ENCODE measurements around the gene EDC4. TPM values are rescaled to one million over a fixed set of nuclear protein-coding genes. Genes with fewer than 3 reads are reported as not detected.

Gene EDC4
- total RNA-seq, 1 experiment from 2014 or later: 100 TPM

GRCh38 chr16:67910158-67910557 lies 37.3 kb downstream of the EDC4 start (continued):
- TF ChIP-seq POLR2A (IDR thresholded peaks at IDR 0.05; ENCODE audit: borderline replicate concordance, extremely low read depth, insufficient read depth, insufficient read length) (no peak), YY1 (IDR thresholded peaks at IDR 0.05; ENCODE audit: extremely low read depth, insufficient replicate concordance, low read depth, low read length) (no peak), ELF1 (IDR thresholded peaks at IDR 0.05; ENCODE audit: borderline replicate concordance, low read depth) (no peak), SIN3A (IDR thresholded peaks at IDR 0.05; ENCODE audit: low read depth) (no peak), EZH2phosphoT487 (IDR thresholded peaks at IDR 0.05; ENCODE audit: borderline replicate concordance) (no peak), CEBPB (IDR thresholded peaks at IDR 0.05; ENCODE audit: low read depth) (no peak), JUND (IDR thresholded peaks at IDR 0.05) (no peak), SRF (IDR thresholded peaks at IDR 0.05; ENCODE audit: low read depth) (no peak), ZFX (IDR thresholded peaks at IDR 0.05) (no peak), FOSL1 (IDR thresholded peaks at IDR 0.05; ENCODE audit: low read depth) (no peak)

GRCh38 chr16:67914758-67915495 lies 42.1 kb downstream of the EDC4 start:
- ATAC-seq (no peak), DNase-seq (ENCODE audit: low read depth, low spot score) (no peak)
- no peaks in the 10 kb centered on the region for H3K9me3 ChIP-seq (ENCODE audit: control insufficient read depth in 1 of 2, insufficient read depth in 1 of 2, low read depth in 1 of 2, low read length in 2 of 2)
- H3K4me3 ChIP-seq (replicated peaks in 1 of 2; ENCODE audit: low read depth in 1 of 2, low read length in 2 of 2): no peak overlapping the region
- peaks cover 12 to 16% of the 10 kb centered on the region in 2 experiments for H3K4me1 ChIP-seq (ENCODE audit: control insufficient read depth in 1 of 2, insufficient read depth in 2 of 2, low read length in 2 of 2)
- no peaks in the 10 kb centered on the region; a peak in 1 of 4 replicates for H3K36me3 ChIP-seq (ENCODE audit: control insufficient read depth in 1 of 2, insufficient read depth in 2 of 2, low read length in 2 of 2)
- no peak overlapping the region for H2AFZ ChIP-seq (ENCODE audit: low read depth, low read length, poor library complexity, severe bottlenecking)
- POLR2A ChIA-PET: no interaction called here
- no peak overlapping the region for H3K27ac ChIP-seq (ENCODE audit: low read depth, low read length)
- no peaks in the 10 kb centered on the region for H3K27me3 ChIP-seq (ENCODE audit: insufficient read depth, low read length)
- no peak overlapping the region for H3K9ac ChIP-seq (ENCODE audit: low read length)
- CTCF ChIA-PET: no interaction called here
- no peak overlapping the region for H3K4me2 ChIP-seq (ENCODE audit: low read length)
- no TSS peak for BruUV-seq (replicated peaks)
- H4K20me1 ChIP-seq (ENCODE audit: insufficient read depth): no peaks in the 10 kb centered on the region
- no peaks in the 10 kb centered on the region for H3K79me2 ChIP-seq (ENCODE audit: insufficient read depth, low read length)
- intact Hi-C loops (cut with micrococcal nuclease): no loop called here
- RAD21 ChIA-PET (ENCODE audit: low non-redundant PET in 1 of 2, low total read pairs in 2 of 2, uncharacterized antibody in 2 of 2, unreplicated experiment in 2 of 2): interaction anchor here in 1 of 2 experiments (0.7 kb wide), 1 partner anchor 16 kb away, joined by 3 read pairs; no protein-coding TSS in a partner anchor
- H3K9me2 ChIP-seq (ENCODE audit: insufficient read depth): no peaks in the 10 kb centered on the region
- TF ChIP-seq POLR2A (IDR thresholded peaks at IDR 0.05; ENCODE audit: borderline replicate concordance, extremely low read depth, insufficient read depth, insufficient read length): no peak
- no peak for TF ChIP-seq EGR1 (IDR thresholded peaks at IDR 0.05; ENCODE audit: low read depth)
- no peak for TF ChIP-seq MAX (IDR thresholded peaks at IDR 0.05)
- TF ChIP-seq FOSL1 (IDR thresholded peaks at IDR 0.05; ENCODE audit: low read depth): no peak
- TF ChIP-seq SP1 (IDR thresholded peaks at IDR 0.05; ENCODE audit: low read depth): no peak
- TF ChIP-seq ATF3 (IDR thresholded peaks at IDR 0.05): no peak
- no peak for TF ChIP-seq ZNF274 (IDR thresholded peaks at IDR 0.05; ENCODE audit: low read depth, low read length)
- no peak for TF ChIP-seq ZFX (IDR thresholded peaks at IDR 0.05)
- TF ChIP-seq REST (IDR thresholded peaks at IDR 0.05; ENCODE audit: low read depth): no peak
- TF ChIP-seq RAD21 (IDR thresholded peaks at IDR 0.05; ENCODE audit: low read depth): no peak
- TF ChIP-seq POLR2AphosphoS5 (IDR thresholded peaks at IDR 0.05; ENCODE audit: low read depth, low read length): no peak
- TF ChIP-seq ZBTB33 (IDR thresholded peaks at IDR 0.05; ENCODE audit: extremely low read depth, insufficient replicate concordance, low read length): no peak
